GM18858 (cell line): ENCODE data around the gene WDR27.
A peak's percentile ranks its signal among the peaks of the same experiment; 100 is the strongest.

Experiments used
- ATAC-seq: cut with Tn5 transposase; IDR thresholded peaks from one replicate; pipeline ENCODE4 v1.9.1; 2021; ENCODE audit not compliant: unreplicated experiment

The WDR27 gene

DNA sequence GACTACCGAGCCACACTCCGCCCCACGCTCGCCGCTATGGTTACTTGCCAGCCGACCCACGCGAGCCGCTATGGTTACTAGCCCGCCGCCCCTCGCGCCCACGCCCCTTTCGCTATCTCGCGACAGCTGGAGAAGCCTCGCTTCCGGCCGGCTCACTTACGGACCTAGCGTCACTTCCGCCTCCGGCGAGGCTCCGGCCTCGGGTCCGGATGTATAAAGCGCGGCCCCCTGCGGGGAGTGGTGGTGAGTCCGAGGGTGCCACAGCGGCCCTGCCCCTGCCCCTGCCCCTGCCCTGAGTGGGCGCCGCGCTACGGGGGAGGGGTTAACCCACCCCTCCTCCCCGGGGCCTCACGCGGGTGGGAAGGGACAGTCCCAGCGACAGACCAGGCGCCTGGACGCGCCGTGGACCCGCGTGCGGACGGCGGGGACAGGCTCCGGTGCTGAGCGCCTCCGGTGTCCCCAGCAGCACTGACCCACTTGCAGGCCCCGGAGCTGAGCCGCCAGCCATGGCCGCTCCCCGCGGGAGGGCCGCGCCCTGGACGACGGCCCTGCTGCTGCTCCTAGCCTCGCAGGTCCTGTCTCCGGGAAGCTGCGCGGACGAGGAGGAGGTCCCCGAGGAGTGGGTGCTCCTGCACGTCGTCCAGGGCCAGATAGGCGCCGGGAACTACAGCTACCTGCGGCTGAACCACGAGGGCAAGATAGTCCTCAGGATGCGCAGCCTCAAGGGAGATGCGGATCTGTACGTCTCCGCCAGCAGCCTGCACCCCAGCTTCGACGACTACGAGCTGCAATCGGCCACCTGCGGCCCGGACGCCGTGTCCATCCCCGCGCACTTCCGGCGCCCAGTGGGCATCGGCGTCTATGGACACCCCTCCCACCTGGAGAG lies at the start of gene WDR27, which contains the start of gene C6orf120:
Gene WDR27, minus strand, starts transcription at position 76 of the 886 bp plus-strand sequence. CDS start 13,024 bp downstream, outside the sequence.
Gene C6orf120, plus strand, starts transcription at position 173 of the 886 bp plus-strand sequence. Its CDS starts 334 bp downstream, at position 507.
- peak; percentile 91 for ATAC-seq

DNA sequence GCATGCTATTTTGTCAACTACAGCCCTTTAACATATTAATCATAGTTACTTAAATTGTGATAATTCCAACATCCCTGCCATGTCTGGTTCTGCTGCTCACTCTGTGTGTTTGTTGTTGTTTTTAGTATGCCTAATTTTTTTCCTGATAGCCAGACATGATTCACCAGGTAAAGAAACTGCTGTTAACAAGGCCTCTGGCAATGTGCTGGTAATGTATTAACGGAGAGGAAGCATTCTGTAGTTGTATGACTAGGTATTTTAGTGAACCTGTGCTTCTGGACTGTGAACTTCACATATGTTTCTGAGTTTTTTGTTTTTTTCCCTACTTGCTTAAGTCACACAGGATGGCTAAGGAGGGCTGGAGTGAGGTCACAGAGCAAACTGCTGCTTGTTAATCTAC lies 44.7 kb upstream of the WDR27 start:
- ATAC-seq: no peak

DNA sequence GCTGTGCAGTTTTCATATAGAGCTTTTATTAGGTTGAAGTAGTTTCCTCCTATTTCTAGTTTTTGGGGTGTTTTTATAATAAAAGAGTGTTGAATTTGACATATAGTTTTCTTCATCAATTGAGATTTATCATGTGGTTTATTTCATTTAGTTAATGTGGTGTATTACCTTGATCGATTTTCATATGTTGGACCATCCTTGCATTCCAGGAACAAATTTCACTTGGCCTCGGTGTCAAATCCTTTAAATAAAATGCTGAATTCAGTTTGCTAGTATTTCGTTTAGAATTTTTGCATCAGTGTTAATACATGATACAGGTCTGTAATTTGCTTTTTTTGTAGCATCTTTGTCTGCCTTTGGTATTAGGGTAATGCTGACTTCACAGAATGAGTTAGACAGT lies 43.6 kb upstream of the WDR27 start:
- no peak for ATAC-seq

DNA sequence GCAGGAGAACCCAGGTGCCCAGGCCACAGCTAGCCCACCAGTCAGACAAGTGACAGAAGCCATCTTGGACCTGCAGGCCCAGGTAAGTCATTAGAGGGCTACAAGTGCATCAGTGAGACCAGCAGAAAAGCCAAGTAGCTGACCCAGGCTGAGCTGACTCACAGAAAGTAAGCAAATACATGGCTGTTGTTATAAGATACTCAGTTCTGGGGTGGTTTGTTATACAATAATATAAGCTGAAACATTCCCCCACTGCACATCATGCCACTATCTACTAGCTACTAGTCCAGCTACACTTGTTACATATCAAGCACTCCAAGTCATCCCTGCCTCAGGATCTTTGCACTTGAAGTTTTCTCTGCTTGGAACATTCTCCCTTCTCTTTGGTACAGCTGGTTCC lies 39.5 kb upstream of the WDR27 start:
- ATAC-seq: no peak

DNA sequence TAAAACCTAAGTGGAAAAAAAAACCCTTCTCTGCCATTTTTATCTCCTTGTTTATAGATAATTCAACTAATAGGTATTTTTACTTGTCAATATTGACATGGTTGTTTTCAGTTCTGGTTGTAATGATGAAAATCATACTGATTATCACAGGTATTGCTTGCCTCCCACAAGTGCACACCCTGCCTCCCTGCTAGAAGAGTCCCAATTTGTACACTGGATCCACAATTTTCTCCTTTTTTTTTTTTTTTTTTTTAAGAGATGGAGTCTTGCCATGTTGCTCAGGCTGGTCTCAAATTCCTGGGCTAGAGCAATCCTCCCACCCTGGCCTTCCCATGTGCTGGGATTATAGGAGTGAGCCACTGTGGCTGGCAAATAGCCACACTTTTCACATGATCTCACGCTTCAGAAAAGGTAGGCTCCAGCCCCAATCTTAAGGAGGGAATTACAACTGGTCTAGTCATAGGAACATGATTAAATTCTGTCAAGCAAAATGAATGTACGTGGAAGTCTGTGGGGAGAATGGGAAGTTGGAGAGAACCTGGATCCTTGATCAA lies 37.2 kb upstream of the WDR27 start:
- ATAC-seq: no peak

DNA sequence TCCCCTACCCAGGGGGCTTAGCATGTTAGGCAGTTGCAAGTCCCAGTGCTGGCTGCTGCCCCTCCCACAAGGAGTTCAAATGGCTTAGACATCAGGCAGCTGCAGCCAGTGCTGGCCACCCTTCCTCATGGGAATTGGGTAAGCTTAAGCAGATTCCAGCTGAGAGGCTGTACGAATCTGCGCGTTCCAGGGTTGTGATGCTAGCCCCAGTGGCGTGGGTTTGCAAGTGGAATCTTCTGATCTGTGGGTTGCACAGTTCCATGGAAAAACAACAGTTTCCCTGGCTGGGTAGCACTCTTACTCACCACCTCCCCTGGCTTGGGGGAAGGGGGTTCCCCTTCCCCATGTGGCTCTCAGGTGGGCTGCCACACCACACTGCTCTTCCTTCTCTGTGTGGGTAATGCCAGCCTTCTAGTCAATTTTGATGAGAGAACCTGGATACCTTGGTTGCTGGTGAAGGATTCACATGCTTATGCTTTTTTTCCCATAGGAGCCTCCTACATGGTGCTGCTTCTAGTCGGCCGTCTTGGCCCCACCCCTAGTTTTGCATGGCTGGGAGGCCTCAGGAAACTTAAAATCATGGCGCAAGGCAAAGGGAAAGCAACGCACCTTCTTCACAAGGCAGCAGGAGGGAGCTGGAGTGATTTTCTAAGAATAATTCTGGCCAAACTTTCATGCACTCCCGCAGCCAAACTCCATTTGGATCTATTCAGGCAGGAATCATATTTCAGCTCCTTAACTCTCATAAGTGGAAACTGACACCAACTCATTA lies 36.6 kb upstream of the WDR27 start:
- ATAC-seq: no peak

DNA sequence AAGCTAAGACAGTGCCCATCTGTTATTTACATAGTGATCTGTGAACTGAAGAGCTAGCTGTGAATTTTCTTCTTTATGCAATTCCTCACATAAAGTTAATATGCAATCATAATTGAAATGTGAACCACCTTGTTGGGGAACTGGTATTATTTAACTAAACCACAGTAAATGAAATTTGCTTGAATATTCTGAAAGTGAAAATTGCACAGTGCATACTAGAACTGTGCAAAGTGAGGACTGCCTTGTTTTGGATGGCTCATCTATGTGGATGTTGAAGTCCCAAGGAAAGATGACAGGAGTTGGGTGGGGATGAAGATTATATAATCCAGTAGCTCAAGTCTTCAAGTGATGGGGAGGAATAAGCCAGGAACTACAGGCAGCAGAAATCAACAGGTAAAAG lies 28.1 kb upstream of the WDR27 start:
- ATAC-seq: no peak

DNA sequence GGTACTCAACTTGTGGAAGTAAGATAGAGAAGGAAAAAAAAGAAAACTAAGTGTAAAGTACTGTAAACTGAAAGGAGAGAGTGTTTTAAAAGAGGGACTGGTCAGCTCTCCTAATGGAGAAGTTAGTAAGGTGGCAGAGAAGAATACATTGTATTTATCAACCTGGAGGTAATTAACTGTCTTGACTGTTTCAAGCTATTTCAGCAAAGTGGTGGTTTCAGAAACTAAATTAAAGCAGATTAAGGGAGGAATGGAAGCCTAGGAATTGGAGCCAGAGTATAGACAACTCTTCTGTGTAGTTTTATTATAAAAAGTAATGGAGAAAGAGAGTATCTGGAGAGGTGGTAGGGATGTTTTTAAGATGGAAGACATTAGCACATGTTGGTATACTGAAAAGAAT lies 25.1 kb upstream of the WDR27 start:
- ATAC-seq: no peak

DNA sequence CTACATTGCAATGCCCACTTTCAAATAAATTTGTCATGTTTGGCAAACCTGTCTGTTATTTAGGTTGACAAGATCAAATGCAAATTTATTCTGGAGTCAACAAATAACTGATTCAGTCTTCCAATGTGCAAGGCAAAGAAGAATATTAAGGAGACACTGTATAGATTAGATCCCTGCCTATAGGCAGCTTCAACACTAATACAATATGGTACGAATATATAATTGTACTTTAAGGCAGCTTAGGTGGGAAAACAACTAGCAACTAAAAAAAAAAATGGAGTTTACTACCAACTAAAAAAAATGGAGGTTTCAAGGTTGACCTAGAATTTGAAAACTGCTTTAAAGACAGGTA lies 24.2 kb upstream of the WDR27 start:
- no peak for ATAC-seq

DNA sequence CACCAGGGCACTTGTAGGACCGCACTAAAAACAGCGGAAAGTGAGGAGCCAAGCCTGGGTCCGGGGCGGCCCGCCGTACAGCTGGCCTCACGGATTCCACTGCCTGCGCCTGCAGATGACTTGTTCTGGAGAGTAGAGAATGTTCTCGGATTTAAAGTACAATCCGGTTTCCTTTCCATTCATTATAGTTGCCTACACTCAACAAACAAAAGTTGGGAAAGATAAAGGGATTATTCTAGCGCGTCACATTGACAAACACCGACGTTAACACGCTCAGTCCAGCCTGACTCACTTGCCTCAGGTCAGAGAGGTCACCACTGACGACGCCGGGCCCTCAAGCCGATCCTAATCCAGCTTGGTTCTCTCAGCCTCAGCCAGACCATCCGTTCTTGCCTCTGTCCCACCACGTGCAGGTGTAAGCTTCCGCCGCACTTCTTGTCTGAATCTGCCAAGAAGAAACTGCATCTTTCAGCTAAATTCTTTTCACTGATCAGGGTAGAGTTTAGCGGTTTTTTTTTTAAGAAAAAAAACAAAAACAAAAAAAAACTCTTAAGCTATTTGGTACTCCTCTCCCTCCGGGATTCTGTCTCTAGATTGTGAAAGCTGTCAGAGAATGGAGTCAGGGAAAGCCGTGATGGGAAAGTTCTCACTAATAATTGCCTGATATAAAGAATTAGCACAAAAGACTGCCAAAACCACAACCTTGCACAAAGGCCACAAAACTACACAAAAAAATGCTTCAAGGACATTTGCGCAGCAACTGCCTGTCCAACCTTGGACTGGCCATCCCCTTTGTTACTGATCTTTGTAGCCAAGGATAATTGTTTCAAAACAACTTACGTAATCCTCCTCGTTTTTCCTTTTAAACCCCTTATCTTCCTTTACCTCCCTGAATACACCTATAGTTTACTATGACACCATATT lies 23.6 kb upstream of the WDR27 start:
- peak; percentile 2 for ATAC-seq

DNA sequence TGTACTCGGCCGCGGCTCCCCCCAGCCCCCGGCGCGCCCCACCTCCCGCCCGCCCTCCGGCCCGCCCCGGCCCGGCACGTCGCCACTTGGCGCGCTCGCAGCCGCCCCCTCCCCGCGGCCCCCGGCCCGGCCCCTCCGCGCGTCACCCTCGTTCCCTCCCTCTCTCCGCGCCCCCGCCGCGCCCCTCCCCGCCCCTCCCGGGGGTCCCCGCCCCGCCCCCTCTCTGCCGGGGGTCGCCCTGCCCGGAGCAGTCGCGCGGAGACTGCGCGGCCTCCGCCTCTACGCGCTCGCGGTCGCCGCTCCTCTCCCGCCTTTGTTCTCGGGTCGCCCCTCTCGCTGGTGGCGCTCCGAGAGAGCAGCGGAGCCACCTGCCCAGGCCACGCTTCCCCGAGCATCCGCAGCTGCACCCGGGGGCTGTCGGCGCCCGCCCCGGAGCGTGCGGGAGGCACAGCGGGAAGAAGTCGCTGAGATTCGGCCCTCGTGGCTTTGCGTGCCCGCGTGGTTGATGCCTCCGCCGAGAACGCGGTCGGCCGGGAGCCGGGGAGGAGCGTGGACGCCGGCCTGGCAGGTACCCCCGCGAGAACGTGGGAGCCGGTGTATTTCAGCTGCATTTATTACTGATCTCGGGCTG lies 22.8 kb upstream of the WDR27 start, which contains the start of gene PHF10:
Gene PHF10, minus strand, starts transcription at position 7 of the 631 bp plus-strand sequence. CDS start 569 bp downstream, outside the sequence.
- peak; percentile 24 for ATAC-seq

DNA sequence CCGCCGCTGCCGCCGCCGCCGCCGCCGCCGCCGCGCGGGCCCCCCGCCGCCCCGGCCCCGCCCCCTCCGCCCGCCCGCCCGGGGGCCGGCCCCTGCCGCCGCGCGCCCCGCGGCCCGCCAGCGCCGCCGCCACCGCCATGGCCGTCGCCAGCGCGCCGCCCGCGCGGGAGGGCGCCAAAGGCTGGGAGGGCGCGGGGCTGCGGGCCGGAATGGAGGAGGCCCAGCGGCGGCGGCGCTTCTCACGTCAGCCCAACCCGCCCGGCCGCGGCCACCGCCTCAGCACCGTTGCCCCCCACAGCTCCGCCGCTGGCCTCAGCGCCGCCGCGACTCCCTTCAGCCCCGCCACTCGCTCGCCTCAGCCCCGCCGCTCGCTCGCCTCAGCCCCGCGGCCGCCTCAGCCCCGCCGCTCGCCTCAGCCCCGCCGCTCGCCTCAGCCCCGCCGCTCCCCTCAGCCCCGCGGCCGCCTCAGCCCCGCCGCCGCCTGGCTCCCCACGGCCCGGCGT lies 22.2 kb upstream of the WDR27 start:
- peak; percentile 18 for ATAC-seq

DNA sequence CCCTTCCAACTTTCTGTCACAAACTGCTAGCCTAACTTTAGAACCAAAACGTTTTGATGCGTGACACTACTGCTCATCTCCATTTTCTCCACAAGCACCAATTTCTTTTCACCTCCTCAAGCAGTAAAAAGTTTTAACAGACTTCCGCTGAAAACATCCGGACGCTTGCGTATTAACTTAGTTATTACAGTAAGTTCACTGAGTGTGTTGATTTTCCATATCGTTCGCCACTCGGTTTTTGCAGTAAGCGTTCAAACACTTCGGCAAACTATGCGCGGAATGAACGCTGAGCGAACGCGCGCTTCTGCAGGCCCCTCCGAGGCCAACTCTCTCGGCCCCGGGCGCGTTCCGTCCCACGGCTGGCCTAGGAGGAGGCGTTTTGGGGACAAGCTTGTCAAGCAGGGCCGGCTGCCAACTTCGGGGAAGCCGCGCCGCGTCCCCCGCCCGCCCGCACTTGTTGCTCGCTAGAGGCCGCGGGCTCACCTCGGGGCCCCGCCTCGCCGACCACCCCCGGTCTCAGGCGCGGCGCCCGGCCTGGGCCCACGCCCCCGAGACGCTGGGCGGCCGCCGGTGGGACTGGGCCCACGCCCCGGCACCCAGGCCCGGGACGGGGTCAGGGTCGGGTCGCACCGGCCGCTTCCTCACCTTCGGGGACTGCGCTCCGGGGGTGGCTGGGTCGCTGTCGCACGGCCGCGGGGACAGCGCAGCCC lies 21.5 kb upstream of the WDR27 start:
- peak; percentile 31 for ATAC-seq

DNA sequence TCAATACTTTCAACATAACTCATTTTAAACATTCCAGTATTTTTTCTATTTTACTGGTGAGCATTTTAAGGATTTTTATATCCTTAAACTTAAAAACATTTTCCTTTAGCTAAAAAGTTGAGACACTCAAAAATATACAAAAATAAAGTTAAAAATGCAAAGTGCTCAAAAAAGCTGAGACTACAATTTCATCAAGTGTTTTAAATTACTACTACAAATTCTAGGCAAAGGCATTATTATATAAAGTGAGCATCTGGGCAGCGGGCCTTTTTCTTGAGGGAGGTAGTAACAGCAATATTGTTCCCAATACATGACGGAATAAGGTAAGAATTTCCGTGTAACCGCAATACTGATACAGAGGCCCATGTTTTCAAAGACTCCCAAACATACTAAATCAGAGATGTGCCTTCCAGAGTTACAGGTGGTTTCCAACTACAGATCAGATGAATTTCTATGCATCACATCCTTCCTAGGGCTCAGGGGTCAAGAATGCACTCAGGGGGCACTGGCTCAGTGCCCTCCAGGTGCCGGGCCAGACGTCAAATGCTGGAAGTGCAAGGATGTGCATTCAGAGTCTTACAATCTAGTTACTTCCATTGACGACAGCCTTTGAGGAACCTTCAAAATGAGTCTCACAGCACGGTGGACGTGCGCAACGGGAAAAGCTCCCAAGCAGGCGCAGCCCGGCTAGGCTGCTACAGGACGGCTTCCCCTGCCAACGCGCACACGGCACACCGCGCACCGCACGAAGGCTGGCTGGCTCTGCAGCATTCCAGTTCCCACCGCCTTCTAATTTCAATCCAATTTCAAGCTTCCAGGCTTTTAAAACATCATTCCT lies 20.8 kb upstream of the WDR27 start:
- ATAC-seq: peak; percentile 19

DNA sequence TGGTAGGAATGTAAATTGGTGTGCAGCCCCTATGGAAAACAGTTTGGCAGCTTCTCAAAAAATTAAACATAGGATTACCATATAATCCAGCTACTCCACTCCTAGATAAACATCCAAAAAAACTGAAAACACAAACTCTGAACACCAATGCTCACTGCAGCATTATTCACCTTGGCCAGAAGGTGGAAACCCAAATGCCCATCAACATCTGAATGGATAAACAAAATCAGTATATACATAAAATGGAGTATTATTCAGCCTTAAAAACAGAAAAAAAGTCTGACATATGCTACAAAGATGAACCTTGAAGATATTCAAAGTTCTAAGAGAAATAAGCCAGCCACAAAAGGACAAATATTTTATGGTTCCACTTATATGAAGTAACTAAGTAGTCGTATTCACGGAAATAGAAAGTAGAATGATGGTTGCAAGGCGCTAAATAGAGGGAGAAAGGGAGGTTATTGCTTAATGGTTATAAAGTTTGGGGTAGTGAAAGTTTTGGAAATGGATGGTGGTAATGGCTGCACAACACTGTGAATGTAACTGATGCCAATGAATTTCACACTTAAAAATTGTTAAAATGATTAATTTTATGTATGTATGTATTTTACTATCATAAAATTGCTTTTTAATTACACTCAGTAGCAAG lies 18.5 kb upstream of the WDR27 start:
- no peak for ATAC-seq

DNA sequence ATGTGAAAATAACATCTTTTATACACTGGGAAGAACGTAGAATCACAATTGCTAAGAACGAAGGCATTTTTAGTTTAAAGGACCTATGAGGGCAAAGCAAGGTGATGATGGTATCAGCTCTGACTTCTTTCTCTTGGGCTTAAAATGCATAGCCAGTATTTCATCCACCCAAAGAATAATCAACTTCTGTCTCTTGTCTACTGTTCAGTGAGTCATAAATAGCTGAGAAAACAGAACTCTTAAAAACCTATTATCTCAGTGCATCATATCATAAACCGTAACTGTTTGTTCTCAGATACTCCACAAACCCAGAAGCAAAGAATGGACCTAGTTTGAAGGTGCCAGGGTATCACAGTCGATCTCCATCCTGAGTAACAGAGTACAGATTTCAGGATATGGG lies 17.3 kb upstream of the WDR27 start:
- ATAC-seq: no peak

DNA sequence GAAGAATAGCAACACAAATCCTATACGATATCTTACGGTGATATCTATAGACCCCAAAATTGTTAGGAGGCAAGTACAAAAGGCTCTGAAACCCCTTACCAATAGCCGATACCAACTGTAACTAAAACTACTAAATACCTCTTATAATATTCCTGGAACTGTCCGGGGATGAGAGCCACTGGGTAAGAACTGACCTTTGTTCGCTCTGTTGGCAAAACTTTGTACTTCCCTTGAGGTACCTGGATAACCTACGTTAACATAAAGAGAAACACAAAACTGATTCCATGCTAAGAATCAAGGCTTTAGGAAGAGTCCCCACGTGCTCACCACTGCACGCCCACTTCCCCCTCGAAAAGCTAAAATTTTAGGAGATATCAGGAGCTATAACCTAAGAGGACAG lies 12.8 kb upstream of the WDR27 start:
- ATAC-seq: no peak

DNA sequence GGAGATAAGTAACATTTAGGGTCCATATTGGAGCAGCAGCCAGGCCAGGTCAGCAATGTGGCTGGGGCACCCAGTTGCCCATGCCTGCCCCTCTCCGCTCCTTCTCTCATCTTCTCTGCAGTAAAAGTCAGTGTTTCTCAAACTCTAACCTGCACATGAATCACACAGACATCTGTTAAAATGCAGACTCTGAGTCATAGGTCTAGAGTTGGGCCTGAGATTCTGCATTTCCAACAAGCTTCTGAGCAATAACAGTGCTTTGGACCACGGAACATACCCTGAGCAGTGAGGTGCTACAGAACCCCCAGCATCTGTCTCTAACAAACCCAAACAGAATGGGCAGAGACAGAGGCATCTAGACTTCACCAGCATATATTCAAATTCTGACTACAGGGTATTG lies 12.3 kb upstream of the WDR27 start:
- no peak for ATAC-seq
